Smooth muscle cell (in vitro differentiated cells): Measurements from ENCODE around the gene EMC10. TPM values are rescaled to one million over a fixed set of nuclear protein-coding genes. Genes with fewer than 3 reads are reported as not detected.
"Not testable (repeated sequence)": the region's sequence is repeated elsewhere in the genome, so short reads cannot be mapped to it uniquely, and the experiment has no call there.

Experiments used
- DNase-seq: peaks from one replicate; lab custom pipeline; 2025; ENCODE audit not compliant: unreplicated experiment; lab: John Stamatoyannopoulos, UW
- H2AFZ ChIP-seq: fragments of 200-600 bp; sonication (generic); 2 replicates; pipeline ENCODE4 v1.6.0; 2016; ENCODE audit warnings: antibody characterized with exemption, low read depth, mild to moderate bottlenecking
- H3F3A ChIP-seq: fragments of 200-600 bp; sonication (generic); 2 replicates; pipeline ENCODE4 v1.6.0; 2017; ENCODE audit warnings: antibody characterized with exemption, low read depth
- H3K27ac ChIP-seq: fragments of 200-600 bp; sonication (generic); 2 replicates; pipeline ENCODE4 v1.5.1; 2016; ENCODE audit warnings: low read depth, mild to moderate bottlenecking
- H3K27me3 ChIP-seq: fragments of 200-600 bp; sonication (generic); 2 replicates; pipeline ENCODE4 v1.6.1; 2016; ENCODE audit warnings: low read depth, mild to moderate bottlenecking
- H3K36me3 ChIP-seq: fragments of 200-600 bp; sonication (generic); 2 replicates; pipeline ENCODE4 v1.5.1; 2016; ENCODE audit warnings: low read depth
- H3K4me1 ChIP-seq: fragments of 200-600 bp; sonication (generic); 2 replicates; pipeline ENCODE4 v1.5.1; 2016; ENCODE audit warnings: low read depth
- H3K4me2 ChIP-seq: fragments of 200-600 bp; sonication (generic); 2 replicates; pipeline ENCODE4 v1.6.0; 2016; ENCODE audit warnings: mild to moderate bottlenecking
- H3K4me3 ChIP-seq: fragments of 200-600 bp; sonication (generic); 2 replicates; pipeline ENCODE4 v1.5.1; 2016; ENCODE audit warnings: mild to moderate bottlenecking
- H3K79me2 ChIP-seq: fragments of 200-600 bp; sonication (generic); 2 replicates; pipeline ENCODE4 v1.6.0; 2016; ENCODE audit warnings: low read depth, mild to moderate bottlenecking
- H3K9ac ChIP-seq: fragments of 200-600 bp; sonication (generic); 2 replicates; pipeline ENCODE4 v1.6.0; 2016; ENCODE audit warnings: low read depth
- H3K9me3 ChIP-seq: fragments of 200-600 bp; sonication (generic); replicated peaks from 2 replicates; pipeline ENCODE4 v1.5.1; 2016; ENCODE audit warnings: low read depth
- H4K20me1 ChIP-seq: fragments of 200-600 bp; sonication (generic); 2 replicates; pipeline ENCODE4 v1.6.0; 2016; ENCODE audit warnings: low read depth
- CTCF ChIP-seq: fragments of 200-600 bp; sonication (generic); IDR thresholded peaks from 2 replicates; pipeline ENCODE4 v1.5.1; 2017; ENCODE audit warnings: borderline replicate concordance, mild to moderate bottlenecking, antibody characterized with exemption; ENCODE audit not compliant: insufficient read depth, poor library complexity, severe bottlenecking
- WGBS: methylation state at CpG from one replicate; pipeline ENCODE4 v1.1.7; 2016; ENCODE audit warnings: low lambda C conversion rate; 5-methylcytosine and 5-hydroxymethylcytosine counted together
- polyA plus RNA-seq: library from polyadenylated mRNA; unstranded; fragments of >200 nt; fragmentation: Nextera tagmentation; extraction: Ambion mirVana; gene quantifications from 2 replicates; pipeline ENCODE4 v1.2.1, GENCODE V29; 2016
- total RNA-seq: library from RNA; depleted of rRNA; stranded (reverse); fragments of >200 nt; gene quantifications from 2 replicates; pipeline ENCODE4 v1.2.3, GENCODE V29; 2014

Gene EMC10
- total and polyA plus RNA-seq, 2 experiments from 2014 or later, result 18.0 to 51.7 TPM

- Histone ChIP-seq H3K27me3 (no peaks in the 10 kb centered on the region), H3K36me3 (no peaks in the 10 kb centered on the region), H3K9ac (no peak overlapping the region), H3K27ac (no peak overlapping the region), H3K4me1 (peaks cover 9% of the 10 kb centered on the region), H2AFZ (no peak overlapping the region), H4K20me1 (no peaks in the 10 kb centered on the region), H3K4me3 (no peak overlapping the region), H3K79me2 (no peaks in the 10 kb centered on the region), H3K9me3 (no peaks in the 10 kb centered on the region), H3F3A (no peaks in the 10 kb centered on the region), H3K4me2 (no peak overlapping the region)
- no peak for TF ChIP-seq CTCF
- no peak for DNase-seq
- 91% methylated on average over 17 of the region's 17 CpGs for WGBS
Measured at GRCh38 chr19:50435221-50435620, 41.1 kb upstream of the EMC10 start.

- TF ChIP-seq CTCF, result no peak
- Histone ChIP-seq H3K9ac (no peak overlapping the region), H3K27me3 (no peaks in the 10 kb centered on the region), H4K20me1 (no peaks in the 10 kb centered on the region), H3K9me3 (no peaks in the 10 kb centered on the region), H3K4me1 (peaks cover 9% of the 10 kb centered on the region), H3K4me3 (no peak overlapping the region), H2AFZ (no peak overlapping the region), H3K79me2 (no peaks in the 10 kb centered on the region), H3F3A (no peaks in the 10 kb centered on the region), H3K36me3 (no peaks in the 10 kb centered on the region), H3K4me2 (no peak overlapping the region), H3K27ac (no peak overlapping the region)
- DNase-seq, result no peak
- WGBS, result 92% methylated on average over 12 of the region's 12 CpGs
Measured at GRCh38 chr19:50435627-50436026, 40.7 kb upstream of the EMC10 start.

- no peak for TF ChIP-seq CTCF
- no peaks in the 10 kb centered on the region for H3K36me3 ChIP-seq
- H3K79me2 ChIP-seq, result no peaks in the 10 kb centered on the region
- DNase-seq, result no peak
- no peaks in the 10 kb centered on the region for H3F3A ChIP-seq
- no peak overlapping the region for H3K4me3 ChIP-seq
- H3K9ac ChIP-seq, result no peak overlapping the region
- H3K27me3 ChIP-seq, result no peaks in the 10 kb centered on the region
- 96% methylated on average over 5 of the region's 5 CpGs for WGBS
- no peak overlapping the region for H3K4me2 ChIP-seq
- no peaks in the 10 kb centered on the region for H4K20me1 ChIP-seq
- no peak overlapping the region for H3K27ac ChIP-seq
- peaks cover under 1% of the 10 kb centered on the region for H3K4me1 ChIP-seq
- no peaks in the 10 kb centered on the region for H3K9me3 ChIP-seq
- H2AFZ ChIP-seq, result no peak overlapping the region
Measured at GRCh38 chr19:50437862-50438449, 38.4 kb upstream of the EMC10 start.

- not testable (repeated sequence) for H3K9ac ChIP-seq, H3K4me1 ChIP-seq, H3K27ac ChIP-seq, H2AFZ ChIP-seq, H3K79me2 ChIP-seq, H3K27me3 ChIP-seq, H3F3A ChIP-seq, DNase-seq, H3K9me3 ChIP-seq, H3K4me3 ChIP-seq, H3K36me3 ChIP-seq, H3K4me2 ChIP-seq, H4K20me1 ChIP-seq
- 83% methylated on average over 1 of the region's 2 CpGs for WGBS
Measured at GRCh38 chr19:50439130-50439529, 37.2 kb upstream of the EMC10 start.
